Right hindlimb (tissue), 1 donor: ENCODE data around the gene RNF145.

Experiments
- DNase-seq: peaks from one replicate; pipeline ENCODE4 v3.0.0-alpha.2; 2018

RNF145 gene

GRCh38 chr5:159216454-159216853 is 7.1 kb upstream of the RNF145 start:
- DNase-seq, result no peak

- DNase-seq, result no peak
Observed at GRCh38 chr5:159215886-159216285, 6.5 kb upstream of the RNF145 start.

GRCh38 chr5:159214486-159215271 is 5.3 kb upstream of the RNF145 start:
- no peak for DNase-seq

GRCh38 chr5:159212657-159213462 is 3.5 kb upstream of the RNF145 start:
- DNase-seq, result no peak

- no peak for DNase-seq
Observed at GRCh38 chr5:159211729-159212174, 2.4 kb upstream of the RNF145 start.

- no peak for DNase-seq
Observed at GRCh38 chr5:159210846-159211245, 1.5 kb upstream of the RNF145 start.

GRCh38 chr5:159210210-159210661 is 883 bp upstream of the RNF145 start:
- no peak for DNase-seq

- DNase-seq, result peak; percentile 62
Observed at GRCh38 chr5:159208514-159209437, 577 bp downstream of the RNF145 start.

GRCh38 chr5:159207686-159208513 is 1.5 kb downstream of the RNF145 start:
- peak; percentile 84 for DNase-seq

GRCh38 chr5:159207222-159207685 is 2.1 kb downstream of the RNF145 start:
- DNase-seq, result no peak

- DNase-seq, result no peak
Observed at GRCh38 chr5:159206818-159207217, 2.5 kb downstream of the RNF145 start.

GRCh38 chr5:159206368-159206767 is 3.0 kb downstream of the RNF145 start:
- no peak for DNase-seq

- DNase-seq, result no peak
Observed at GRCh38 chr5:159203351-159203750, 6.0 kb downstream of the RNF145 start.

- no peak for DNase-seq
Observed at GRCh38 chr5:159202151-159202550, 7.2 kb downstream of the RNF145 start.

GRCh38 chr5:159199780-159200179 is 9.6 kb downstream of the RNF145 start:
- DNase-seq, result no peak

GRCh38 chr5:159199225-159199624 is 10.1 kb downstream of the RNF145 start:
- no peak for DNase-seq

- no peak for DNase-seq
Observed at GRCh38 chr5:159198063-159199036, 11.0 kb downstream of the RNF145 start.

- DNase-seq, result no peak
Observed at GRCh38 chr5:159195775-159196174, 13.6 kb downstream of the RNF145 start.

GRCh38 chr5:159190170-159190569 is 19.2 kb downstream of the RNF145 start:
- DNase-seq, result no peak

- DNase-seq, result no peak
Observed at GRCh38 chr5:159189310-159189709, 20.0 kb downstream of the RNF145 start.

GRCh38 chr5:159187719-159188118 is 21.6 kb downstream of the RNF145 start:
- no peak for DNase-seq
